Osteocyte (in vitro differentiated cells): ENCODE results near the gene ABHD17C. TPM values are rescaled to one million over a fixed set of nuclear protein-coding genes. Genes with fewer than 3 reads are reported as not detected.

Experiments used
- DNase-seq: peaks from one replicate; pipeline ENCODE4 v3.0.0; 2021; ENCODE audit warnings: mixed read lengths; ENCODE audit not compliant: unreplicated experiment; ENCODE audit errors: extremely low spot score
- H3K27ac Mint-ChIP-seq: one replicate; pipeline ENCODE4 v1.8.0; 2021; ENCODE audit warnings: mild to moderate bottlenecking, mixed read lengths; ENCODE audit not compliant: unreplicated experiment
- H3K27me3 Mint-ChIP-seq: one replicate; pipeline ENCODE4 v1.8.0; 2021; ENCODE audit warnings: mixed read lengths; ENCODE audit not compliant: unreplicated experiment
- H3K36me3 Mint-ChIP-seq: one replicate; pipeline ENCODE4 v1.8.0; 2021; ENCODE audit warnings: mixed read lengths; ENCODE audit not compliant: unreplicated experiment
- H3K4me1 Mint-ChIP-seq: one replicate; pipeline ENCODE4 v1.8.0; 2021; ENCODE audit warnings: mixed read lengths; ENCODE audit not compliant: unreplicated experiment
- H3K4me3 Mint-ChIP-seq: one replicate; pipeline ENCODE4 v1.8.0; 2021; ENCODE audit warnings: mild to moderate bottlenecking, moderate library complexity, mixed read lengths; ENCODE audit not compliant: unreplicated experiment
- H3K9me3 Mint-ChIP-seq: one replicate; pipeline ENCODE4 v1.8.0; 2021; ENCODE audit warnings: mixed read lengths; ENCODE audit not compliant: unreplicated experiment
- total RNA-seq: library from RNA; stranded (reverse); gene quantifications from 2 replicates; pipeline ENCODE4 v1.2.1, GENCODE V29; 2021
- TF ChIP-seq, protein P1 (sequence below): fragments of 200-600 bp; sonication (generic); IDR thresholded peaks from 2 replicates; pipeline ENCODE4 v1.5.0; 2021; ENCODE audit warnings: antibody characterized with exemption, mild to moderate bottlenecking, moderate library complexity

The ABHD17C gene
- total RNA-seq, 1 donor from 2014 or later = 14.4 TPM

DNA sequence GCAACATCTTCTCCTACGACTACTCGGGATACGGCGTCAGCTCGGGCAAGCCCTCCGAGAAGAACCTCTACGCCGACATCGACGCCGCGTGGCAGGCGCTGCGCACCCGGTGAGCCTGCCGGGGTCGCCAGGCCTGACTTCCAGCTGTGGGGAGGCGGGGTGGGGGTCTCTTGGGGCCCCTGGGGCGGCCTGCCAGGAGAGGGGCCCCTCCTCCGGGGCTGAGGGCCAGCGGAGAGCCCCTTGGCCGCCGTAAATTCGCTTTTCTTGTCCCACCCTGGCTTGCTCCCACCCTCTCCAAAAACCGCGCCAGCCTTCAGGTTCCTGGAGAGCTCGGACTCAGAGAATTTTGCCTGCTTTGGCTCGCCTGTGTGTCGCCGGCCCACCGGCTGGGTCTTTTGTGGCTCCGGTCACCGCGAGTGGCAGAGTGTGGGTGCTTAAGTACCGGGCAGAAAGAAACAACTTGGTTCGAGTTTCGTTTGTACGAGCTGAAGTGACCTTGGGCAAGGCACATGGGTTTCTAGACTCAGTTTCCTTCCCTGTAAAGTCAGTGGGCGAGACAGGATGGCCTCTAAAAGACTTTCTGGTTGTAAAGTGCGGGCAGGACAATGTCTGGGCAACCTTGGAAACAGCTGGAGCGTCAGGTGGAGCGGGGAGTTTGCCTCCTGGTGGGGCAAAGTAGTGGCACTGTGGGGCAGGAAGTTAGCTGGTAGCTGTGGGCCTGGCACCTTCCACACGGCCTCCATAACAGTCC, 976 bp downstream of the ABHD17C start:
- Mint-ChIP-seq H3K4me1 (peaks cover 46% of the 10 kb centered on the region), H3K27me3 (no peaks in the 10 kb centered on the region), H3K36me3 (peaks cover 19% of the 10 kb centered on the region), H3K27ac (peak overlapping the region; percentile 76), H3K4me3 (peak overlapping the region; percentile 85), H3K9me3 (no peaks in the 10 kb centered on the region)
- TF ChIP-seq, protein P1, sequence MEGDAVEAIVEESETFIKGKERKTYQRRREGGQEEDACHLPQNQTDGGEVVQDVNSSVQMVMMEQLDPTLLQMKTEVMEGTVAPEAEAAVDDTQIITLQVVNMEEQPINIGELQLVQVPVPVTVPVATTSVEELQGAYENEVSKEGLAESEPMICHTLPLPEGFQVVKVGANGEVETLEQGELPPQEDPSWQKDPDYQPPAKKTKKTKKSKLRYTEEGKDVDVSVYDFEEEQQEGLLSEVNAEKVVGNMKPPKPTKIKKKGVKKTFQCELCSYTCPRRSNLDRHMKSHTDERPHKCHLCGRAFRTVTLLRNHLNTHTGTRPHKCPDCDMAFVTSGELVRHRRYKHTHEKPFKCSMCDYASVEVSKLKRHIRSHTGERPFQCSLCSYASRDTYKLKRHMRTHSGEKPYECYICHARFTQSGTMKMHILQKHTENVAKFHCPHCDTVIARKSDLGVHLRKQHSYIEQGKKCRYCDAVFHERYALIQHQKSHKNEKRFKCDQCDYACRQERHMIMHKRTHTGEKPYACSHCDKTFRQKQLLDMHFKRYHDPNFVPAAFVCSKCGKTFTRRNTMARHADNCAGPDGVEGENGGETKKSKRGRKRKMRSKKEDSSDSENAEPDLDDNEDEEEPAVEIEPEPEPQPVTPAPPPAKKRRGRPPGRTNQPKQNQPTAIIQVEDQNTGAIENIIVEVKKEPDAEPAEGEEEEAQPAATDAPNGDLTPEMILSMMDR = peak; percentile 52
- DNase-seq = no peak

DNA sequence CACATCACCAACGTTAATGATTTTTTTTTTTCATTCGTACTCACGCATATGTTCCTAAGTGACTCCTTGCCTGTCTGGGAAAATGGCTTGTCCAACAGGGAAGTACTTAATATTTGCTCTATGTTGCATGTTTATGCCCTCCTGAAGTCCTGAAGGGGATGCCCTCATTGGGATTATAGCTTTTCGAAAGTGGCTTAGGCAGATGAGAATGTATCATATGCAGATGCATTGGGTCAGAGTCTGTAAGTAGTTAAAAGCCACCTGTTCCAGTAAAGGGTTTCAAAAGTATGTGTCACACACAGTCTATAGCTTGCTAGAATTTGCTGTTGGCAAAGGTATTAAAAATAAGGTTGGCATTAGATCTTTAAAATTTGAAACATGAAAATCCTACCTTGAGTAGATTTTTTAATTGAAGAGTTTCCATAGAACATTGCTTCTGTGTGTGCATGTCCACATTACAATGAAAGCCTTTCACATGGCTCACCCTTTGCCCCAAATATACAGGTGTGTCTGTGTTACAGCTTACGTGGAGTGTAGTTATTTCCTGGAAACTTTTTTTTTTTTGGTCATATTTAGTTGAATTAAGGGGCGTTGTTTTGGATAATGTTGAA, 2.1 kb downstream of the ABHD17C start:
- Mint-ChIP-seq H3K36me3 (peaks cover 19% of the 10 kb centered on the region), H3K4me3 (peak overlapping the region; percentile 85), H3K27ac (no peak overlapping the region), H3K4me1 (peaks cover 51% of the 10 kb centered on the region), H3K9me3 (no peaks in the 10 kb centered on the region), H3K27me3 (no peaks in the 10 kb centered on the region)
- TF ChIP-seq, protein P1 = no peak
- DNase-seq = no peak

DNA sequence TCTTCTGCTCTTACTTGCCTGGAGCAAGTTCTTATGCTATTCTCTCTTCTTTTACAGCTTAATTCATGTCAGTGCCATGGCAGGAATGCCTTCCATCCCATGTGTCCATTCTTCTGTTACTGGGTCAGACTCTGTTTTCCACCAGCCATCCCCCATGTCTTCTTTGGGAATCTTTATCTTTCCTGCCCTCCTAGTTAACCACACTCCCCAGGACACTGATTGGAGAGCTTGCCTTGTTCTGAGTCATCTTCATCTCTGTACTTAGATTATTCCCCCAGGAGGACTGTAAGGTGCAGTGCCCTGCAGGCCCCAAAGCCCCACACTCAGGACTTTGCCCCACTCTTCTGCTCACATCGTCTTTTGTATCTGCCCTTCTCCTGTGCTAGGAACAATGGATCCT, 3.6 kb downstream of the ABHD17C start:
- peak overlapping the region; percentile 43 for H3K4me3 Mint-ChIP-seq
- no peaks in the 10 kb centered on the region for H3K27me3 Mint-ChIP-seq
- no peak for DNase-seq
- peaks cover 55% of the 10 kb centered on the region for H3K4me1 Mint-ChIP-seq
- TF ChIP-seq, protein P1 = no peak
- no peaks in the 10 kb centered on the region for H3K9me3 Mint-ChIP-seq
- H3K36me3 Mint-ChIP-seq = peaks cover 19% of the 10 kb centered on the region
- H3K27ac Mint-ChIP-seq = no peak overlapping the region

DNA sequence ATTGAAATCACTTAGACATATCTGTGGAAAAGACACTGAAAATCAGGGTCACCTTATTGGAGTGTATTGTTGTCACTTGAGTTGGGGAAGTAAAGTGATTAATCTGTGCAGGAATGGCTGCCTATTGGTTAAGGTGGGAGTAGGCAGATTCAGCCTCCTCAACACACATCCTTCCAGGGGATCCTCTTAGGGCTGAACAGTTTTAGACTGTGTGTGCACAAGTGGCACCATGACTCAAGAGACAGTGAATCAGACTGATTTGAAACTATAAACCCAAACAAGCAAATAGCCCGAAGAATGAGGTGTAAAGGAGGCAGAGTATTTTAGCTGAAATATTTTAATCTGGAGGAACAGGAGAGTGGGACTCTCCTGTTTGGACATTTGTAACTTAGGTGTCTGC, 4.9 kb downstream of the ABHD17C start:
- H3K4me3 Mint-ChIP-seq = no peak overlapping the region
- H3K36me3 Mint-ChIP-seq = peaks cover 23% of the 10 kb centered on the region
- no peak for DNase-seq
- peaks cover 51% of the 10 kb centered on the region for H3K4me1 Mint-ChIP-seq
- H3K27ac Mint-ChIP-seq = no peak overlapping the region
- no peaks in the 10 kb centered on the region for H3K27me3 Mint-ChIP-seq
- TF ChIP-seq, protein P1 = no peak
- H3K9me3 Mint-ChIP-seq = no peaks in the 10 kb centered on the region

DNA sequence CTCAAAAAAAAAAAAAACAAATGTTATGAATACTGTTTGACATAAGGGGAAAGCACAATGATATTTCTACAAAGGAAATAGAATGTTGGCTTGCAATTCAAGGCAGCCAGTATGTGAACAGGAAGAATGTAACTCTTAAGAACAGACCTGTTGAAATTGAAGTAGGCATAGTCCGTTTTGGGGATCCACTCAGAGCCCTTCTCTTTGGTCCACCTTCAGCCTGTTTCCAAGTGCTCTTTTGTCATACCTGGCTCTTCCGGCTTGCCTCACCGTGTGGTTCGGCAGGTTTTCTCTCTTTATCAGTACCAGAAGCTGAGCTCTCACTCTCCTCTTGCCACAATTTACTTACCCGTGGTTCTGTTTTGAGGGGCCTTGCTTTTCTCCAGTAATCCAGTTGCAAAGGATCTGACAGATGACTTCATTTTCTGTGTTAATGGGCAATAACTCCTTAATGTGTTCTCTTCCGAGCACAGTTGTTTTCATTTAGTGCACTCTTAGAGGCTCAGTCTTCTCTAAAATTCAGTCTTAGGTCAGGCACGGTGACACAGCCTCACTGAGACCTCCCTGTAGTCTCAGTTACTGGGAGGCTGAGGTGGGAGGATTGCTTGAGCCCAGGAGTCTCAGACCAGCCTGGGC, 6.7 kb downstream of the ABHD17C start:
- Mint-ChIP-seq H3K36me3 (peaks cover 28% of the 10 kb centered on the region), H3K27me3 (no peaks in the 10 kb centered on the region), H3K4me1 (peaks cover 53% of the 10 kb centered on the region), H3K9me3 (no peaks in the 10 kb centered on the region), H3K4me3 (no peak overlapping the region), H3K27ac (no peak overlapping the region)
- no peak for DNase-seq
- TF ChIP-seq, protein P1 = no peak
